Measurements from ENCODE around the gene PRKAR1B. TPM values are rescaled to one million over a fixed set of nuclear protein-coding genes. Genes with fewer than 3 reads are reported as not detected.
A peak's percentile ranks its signal among the peaks of the same experiment; 100 is the strongest.

The PRKAR1B gene
- total RNA-seq, 1 donor from 2014 or later: 39.5 TPM

DNA sequence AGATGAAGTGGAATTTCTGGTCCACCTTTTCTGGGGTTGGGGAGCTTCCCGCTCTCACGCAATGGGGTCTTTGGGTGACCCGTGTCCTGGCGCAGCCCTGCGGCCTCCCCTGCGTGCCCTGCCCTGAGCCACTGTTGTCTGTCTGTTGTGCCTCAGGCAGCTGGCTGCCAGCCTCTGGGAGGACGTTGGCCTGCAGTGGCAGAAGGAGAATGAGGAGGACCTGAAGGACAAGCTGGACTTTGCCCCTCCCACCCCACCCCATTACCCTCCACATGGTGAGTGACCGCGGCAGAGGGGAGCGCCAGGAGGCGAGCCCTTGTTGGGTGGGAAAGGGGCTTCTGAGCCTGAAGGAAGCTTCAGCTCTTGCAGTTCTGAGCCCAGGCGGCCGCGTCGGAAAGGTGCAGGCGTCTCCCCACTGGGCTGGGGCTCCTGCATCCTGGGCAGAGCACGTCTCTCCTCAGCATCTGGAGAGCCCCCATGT lies 14.2 kb upstream of the PRKAR1B start:
- DNase-seq (ENCODE audit: low read depth in 2 of 2): no peak

DNA sequence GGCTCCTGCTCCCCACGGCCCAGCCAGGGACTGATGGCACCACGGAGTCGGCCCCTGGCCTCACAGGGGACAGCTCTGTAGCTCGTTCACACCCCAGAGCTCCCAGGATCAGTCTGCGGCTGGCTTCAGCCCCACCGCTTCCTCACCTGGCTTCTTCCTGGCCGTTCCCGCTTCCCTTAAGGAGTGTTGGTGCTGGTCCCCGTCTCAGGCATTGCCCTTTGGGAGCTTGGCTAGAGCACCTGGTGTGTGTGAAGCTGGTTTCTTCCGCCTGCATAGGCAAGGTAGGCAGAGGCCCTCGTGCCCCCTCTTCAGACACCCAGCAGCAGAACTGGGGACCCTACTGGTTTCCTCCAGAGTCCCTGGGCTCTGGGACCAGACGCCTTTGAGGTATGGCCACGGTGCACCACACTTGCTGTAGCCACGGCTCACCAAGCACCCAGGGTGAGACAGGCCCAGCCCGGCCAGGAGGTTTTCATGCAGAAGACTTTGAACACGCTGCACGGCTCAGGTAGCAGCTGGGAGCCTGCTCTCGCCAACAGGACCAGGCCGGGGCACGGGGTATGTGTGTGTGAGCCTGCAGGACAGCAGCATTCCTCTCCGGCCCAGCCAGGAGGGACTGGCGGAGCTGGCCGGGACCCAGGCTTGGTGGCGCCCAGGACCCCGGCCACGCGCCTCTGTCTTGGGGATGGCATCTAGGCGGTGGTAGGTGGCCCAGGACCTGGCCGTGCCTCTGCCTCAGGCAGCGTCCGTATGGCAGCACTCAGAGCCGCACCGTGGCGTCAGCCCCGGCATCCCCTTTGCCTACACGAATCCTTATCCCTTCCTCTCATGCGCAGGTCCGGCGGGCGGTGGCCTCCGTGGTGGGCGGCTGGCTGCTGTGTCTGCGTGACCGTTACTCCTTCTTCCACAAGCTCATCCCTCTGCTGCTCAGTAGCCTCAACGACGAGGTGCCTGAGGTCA lies 13.2 kb upstream of the PRKAR1B start:
- no peak for DNase-seq (ENCODE audit: low read depth in 2 of 2)

DNA sequence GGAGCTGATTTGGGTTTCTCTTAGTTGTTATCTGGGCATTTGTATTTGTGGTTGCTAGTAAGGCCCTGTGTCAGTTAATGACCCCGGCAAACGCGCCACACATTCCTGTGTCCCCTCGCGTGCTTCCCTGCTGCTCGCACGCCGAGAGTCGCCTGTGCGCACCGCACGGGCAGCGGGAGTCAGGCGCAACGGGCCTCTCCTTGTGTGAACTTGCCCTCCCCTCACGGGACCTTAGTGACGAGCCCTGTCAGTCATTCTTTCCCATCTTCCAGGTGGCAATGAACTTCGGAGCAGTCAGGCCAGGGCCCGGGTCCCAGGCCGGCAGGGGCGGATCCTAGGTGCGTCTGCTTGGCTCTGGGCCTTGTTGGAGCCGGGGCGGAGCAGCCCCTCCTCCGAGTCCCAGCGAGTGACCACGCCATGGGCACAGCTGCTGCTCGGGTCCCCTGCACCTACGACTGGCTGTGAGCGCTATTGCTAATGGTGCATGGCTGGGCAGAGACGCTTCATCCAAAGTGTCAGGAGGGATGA lies 12.4 kb upstream of the PRKAR1B start:
- no peak for DNase-seq (ENCODE audit: low read depth in 2 of 2)

DNA sequence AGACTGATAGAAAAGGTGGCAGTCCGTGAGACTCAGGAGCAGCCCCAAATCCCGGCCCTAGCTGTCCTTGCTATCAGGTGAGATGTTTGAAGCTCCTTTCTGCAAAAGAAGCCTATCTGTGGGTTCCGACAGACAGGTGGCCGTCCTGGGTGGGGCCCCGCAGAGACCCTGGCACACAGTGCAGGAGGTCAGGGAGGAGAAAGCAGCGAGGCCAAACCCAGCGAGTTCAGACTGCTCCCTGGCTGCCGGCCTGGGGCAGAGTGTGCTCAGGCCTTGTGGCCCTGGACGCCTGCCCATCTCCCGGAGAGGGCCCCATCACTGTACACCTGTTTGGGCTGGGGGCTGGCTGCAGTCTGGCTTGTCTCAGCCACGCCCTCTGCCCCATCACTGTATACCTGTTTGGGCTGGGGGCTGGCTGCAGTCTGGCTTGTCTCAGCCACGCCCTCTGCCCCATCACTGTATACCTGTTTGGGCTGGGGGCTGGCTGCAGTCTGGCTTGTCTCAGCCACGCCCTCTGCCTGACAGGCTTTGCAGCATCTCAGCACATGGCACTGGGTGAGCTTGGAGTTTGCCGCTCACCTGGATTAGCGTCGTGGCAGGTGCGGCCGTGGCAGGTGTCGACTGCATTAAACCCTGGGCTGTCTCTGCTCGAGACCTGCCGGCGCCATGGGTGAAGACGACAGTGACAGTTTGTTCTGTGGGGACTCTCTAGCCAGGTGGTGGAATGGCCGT lies 11.8 kb upstream of the PRKAR1B start:
- no peak for DNase-seq (ENCODE audit: low read depth in 2 of 2)

DNA sequence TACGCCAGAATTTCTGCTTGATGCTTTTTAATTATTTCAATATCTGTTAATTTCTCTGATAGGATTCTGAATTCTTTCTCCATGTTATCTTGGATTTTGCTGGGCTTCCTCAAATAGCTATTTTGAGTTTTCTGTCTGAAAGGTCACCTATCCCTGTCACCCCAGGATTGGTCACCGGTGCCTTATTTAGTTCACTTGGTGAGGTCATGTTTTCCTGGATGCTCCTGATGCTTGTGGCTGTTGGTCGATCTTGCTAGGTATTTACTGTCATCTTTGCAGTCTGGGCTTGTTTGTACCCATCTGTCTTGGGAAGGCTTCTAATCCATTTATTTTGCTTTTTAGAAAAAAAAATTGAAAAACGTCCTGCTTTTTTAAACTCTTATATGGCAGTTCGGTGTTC lies 11.2 kb upstream of the PRKAR1B start:
- DNase-seq (ENCODE audit: low read depth in 2 of 2): no peak

DNA sequence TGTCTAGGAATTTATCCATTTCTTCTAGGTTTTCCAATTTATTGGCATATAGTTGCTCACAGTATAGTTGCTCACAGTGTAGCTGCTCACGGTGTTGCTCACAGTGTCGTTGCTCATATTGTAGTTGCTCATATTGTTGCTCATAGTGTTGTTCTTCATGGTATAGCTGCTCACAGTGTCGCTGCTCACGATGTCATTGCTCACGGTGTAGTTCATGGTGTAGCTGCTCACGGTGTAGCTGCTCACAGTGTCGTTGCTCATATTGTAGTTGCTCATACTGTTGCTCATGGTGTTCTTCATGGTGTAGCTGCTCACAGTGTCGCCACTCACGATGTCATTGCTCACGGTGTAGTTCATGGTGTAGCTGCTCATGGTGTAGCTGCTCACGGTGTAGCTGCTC lies 7.7 kb upstream of the PRKAR1B start:
- DNase-seq (ENCODE audit: low read depth in 2 of 2): no peak

DNA sequence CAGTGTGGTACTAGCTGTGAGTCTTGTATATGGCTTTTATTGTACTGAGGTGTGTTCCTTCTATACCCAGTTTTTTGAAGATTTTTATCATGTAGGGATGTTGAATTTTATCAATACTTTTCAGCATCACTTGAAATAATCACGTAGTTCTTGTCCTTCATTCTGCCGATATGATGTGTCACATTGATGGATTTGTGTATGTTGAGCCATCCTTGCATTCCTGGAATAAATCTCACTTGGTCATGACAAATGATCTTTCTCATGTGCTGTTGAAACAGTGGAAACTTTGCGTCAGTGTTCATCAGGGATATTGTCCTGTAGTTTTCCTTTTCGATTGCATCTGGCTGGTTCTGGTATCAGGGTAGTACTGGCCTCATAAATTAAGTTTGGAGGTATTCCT lies 7.1 kb upstream of the PRKAR1B start:
- DNase-seq (ENCODE audit: low read depth in 2 of 2): no peak

DNA sequence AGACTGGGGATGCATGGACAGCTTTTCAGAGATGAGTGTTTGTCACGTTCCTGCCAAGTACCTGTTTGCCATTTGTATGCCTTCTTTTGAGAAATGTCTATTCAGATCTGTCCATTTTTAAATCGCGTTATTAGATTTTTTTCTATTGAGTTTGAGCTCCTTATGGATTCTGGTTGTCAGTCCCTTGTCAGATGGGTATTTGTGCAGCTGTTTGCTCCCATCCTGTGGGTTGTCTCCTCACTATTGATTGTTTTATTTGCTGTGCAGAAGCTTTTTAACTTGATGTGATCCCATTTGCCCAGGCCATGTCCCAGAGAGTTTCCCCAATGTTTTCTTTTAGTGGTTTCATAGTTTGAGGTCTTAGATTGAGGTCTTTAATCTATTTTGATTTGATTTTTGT lies 5.5 kb upstream of the PRKAR1B start:
- DNase-seq (ENCODE audit: low read depth in 2 of 2): no peak

DNA sequence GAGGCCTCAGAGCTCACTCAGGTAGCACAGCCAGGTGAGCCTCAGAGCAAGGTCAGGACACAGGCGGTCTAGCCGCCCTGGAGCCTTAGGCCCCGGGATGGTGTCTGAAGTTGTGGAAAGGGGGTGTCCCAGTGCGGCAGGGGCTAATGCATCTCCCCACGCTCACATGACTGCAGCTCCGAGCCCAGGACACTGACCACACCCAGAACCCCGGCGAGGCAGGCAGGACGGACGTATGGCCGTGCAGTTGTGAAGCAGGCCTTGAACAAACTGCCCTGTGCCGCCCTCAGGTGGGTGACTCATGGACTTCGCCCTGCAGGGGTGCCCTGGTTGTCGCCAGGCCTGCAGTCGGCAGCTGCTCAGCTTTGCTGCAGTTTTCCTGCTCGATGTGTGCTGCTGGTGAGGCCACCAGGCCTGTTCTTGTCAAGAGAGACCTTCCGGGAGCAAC lies 5.0 kb upstream of the PRKAR1B start:
- DNase-seq (ENCODE audit: low read depth in 2 of 2): peak; percentile 74 to 79

DNA sequence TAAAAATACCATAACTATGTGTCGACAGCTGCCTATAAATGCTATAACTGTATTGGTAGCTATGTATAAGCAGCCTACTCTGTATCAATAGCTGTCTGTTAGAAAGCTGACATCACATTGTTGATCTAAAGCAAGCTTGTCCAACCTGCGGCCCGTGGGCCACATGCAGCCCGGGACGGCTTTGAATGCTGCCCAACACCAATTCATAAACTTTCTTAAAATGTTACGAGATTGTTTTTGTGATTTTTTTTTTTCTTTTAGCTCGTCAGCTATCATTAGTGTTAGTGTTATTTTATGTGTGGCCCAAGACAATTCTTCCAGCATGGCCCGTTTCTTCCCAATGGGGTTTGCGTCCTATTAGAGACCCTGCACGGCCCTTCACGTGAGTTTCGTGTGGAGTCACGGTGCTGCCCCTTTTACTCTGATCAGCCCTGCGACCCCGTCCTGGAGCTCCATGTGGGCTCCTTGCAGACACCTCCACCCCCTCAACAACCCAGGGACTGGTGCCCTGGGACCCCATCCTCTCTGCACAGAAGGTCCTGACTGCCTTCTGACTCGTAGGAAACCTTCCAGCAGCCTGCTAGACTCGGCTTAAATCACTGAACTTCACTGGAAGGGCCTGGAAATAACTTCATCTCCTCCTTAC lies 4.5 kb upstream of the PRKAR1B start:
- DNase-seq (ENCODE audit: low read depth in 2 of 2): no peak

DNA sequence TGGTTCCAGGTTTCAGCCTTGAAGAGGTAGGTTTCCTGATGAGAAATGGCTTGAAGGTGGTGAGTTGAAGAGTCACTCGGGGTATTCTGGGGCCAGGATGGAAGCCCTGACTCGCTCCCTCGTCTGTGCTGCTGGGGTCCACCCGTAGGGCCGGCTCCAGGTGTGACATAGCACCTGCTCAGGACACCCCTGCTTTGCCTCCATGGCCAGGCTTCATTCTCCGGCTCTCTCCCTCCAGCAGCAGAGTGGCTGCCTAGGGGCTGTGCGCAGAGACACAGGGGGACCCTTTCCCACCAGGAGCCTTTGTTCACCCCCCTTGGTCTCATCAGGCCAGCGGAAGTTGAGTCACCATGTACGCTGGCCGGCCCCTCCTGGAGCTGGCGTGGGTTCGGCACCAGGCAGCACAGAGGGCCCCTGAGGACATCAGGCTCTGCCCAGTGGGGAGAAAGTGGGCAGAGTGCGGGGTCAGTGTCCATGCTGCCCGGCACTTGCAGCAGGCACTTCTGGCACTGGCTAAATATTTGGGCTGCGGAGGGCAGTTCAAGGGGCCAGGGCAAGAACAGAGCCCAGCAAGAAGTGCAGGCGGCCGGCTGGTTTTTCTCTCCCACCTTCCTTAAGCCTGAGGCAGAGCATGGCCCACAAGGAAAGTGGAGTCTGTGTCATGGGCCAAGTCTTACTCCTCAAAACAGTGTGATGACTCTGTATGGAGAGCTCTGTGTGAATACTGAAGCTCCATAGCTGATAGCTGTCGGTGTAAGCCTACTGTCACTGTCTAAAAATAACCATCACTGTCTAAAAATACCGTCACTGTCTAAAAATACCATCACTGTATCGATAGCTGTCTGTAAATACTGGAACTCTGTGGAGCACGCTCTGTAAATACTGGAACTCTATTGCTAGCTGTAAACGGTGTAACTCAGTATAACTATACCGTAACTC lies 3.7 kb upstream of the PRKAR1B start:
- DNase-seq (ENCODE audit: low read depth in 2 of 2): peak in 1 of 2 donors; percentile 30

DNA sequence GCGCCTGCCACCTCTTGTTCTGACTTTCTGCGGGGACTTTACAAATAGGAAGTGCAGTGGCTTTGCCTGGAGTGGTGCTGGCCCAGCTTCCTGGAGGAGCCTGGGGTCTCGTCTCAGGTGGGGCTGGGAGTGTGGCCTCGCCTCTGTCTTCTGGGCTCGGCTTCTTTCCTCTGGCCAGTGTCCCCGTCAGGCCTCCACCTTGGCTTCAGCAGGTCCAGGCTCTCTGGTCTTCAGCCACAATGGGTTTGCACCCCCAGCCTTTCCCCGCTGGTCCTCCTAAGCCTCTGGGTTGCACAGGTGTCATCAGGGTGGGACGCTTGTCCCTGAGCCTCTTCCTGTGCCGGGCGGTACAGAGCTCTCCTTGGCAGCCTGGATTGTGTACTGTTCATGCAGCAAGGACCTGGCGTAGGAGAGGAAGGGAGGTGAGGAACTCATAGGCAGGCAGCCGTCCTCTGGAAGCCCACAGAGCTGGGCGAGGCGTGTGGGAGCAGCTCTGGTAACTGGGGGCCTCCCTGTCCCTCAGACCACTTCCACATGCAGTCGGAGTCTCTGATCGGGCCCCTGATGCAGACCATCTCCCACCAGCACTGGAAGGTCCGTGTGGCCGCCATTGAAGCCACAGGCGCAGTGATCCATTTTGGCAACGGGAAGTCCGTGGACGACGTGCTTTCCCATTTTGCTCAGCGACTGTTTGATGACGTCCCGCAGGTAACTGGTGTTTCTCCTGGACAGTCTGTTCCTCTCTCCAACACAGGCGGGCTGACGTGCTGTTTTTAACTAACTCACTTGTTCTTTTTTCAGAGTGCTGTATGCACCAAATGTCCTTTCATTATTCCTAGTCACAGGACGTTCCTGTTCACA lies 2.3 kb upstream of the PRKAR1B start:
- no peak for DNase-seq (ENCODE audit: low read depth in 2 of 2)

DNA sequence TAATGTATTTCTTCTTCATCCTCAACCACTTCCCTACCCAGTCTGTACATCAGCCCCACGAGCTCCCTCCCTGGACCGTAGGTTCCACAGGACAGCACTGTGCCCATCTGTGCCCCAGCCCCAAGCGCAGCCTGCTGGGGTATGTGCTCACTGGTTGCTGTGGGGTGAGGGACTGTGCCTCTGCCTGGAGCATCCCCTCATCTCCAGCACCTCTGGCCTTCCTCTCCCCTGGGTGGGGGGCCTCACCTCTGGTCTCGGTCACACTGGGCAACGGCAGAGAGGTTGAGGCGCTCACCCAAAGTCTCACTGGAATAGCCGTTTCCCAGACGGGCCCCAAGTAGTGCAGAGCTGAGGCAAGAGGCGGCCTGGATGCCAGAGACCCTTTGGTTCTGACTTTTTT lies 1.5 kb upstream of the PRKAR1B start:
- no peak for DNase-seq (ENCODE audit: low read depth in 2 of 2)

DNA sequence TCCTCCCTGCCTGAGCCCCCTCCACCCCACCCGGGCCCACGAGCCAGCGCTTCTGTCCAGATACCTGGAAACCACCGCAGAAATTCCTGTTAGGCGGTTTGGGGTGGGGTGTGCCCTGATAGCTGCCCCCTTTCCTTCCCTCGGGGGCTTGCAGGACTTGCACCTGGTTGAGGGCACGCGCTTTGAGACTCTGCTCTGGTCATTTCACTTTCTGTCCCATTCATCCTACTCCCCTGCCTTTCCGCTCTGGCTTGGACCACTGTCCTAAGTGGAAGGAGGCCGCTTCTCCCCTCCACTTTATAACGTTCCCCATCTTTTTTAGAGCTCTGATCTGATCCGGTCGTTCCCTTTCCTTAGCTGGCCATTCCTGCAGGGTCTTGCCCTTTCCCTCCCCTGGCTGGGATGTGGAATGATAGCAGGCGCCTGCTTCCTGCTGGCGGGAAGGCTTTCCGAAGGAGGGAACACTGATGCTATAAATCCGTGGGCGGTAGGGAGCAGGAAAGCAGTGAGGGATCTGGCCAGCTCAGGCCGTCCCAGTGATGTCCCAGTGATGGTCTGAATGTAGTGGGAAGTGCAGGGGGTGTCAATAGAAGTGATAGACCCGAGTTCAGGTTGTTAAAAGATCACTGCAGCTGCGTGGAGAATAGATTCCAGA lies 852 bp upstream of the PRKAR1B start:
- peak in 1 of 2 donors; percentile 37 for DNase-seq (ENCODE audit: low read depth in 2 of 2)

DNA sequence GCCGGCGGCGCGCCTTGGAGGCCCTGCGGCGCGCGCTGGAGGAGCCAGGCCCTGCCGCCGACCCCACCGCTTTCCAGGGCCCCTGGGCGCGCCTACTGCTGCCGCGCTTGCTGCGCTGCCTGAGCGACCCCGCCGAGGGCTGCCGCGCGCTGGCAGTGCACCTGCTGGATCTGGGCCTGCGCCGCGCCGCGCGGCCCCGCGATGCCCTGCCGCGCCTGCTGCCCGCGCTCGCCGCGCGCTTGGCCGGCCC lies 302 bp downstream of the PRKAR1B start:
- DNase-seq (ENCODE audit: low read depth in 2 of 2): peak in 1 of 2 donors; percentile 37

DNA sequence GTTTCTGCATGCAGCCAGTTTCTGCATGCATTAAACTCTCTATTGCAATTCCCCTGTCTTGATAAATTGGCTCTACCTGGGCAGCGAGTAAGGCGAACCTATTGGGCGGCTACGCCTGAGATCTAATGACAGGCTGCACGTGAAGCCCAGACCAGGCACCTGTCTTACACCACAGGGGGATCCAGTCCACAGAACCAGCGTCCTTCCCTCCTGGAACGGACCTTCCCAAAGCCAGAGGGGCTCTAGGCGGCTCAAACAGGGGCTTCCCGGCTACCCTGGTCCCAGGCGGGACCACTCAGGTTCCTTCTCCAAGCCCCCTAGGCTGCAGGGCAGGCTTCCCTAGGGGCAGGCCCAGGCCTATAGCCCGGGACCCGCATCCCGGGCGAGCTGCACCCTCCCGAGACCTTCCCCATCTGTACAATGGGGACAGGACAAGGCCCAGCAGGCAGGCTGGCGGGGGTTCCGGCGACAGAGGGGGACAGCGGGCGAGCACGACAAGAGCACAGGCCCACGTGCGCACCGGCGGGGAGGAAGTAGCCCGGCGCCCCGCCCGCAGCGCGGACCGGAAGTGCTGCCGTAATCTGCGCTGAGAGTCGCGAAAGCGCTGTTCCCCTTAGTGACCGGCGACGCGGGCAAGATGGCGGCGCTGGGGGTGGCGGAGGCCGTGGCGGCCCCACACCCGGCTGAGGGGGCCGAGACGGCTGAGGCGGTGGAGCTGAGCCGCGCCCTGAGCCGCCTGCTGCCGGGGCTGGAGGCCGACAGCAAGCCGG lies 812 bp downstream of the PRKAR1B start, which contains the start of gene DNAAF5:
DNAAF5 (plus strand) TSS at position 616 of the 770 bp plus-strand sequence; CDS start at position 638, 22 bp downstream.
- peak; percentile 76 to 86 for DNase-seq (ENCODE audit: low read depth in 2 of 2)

DNA sequence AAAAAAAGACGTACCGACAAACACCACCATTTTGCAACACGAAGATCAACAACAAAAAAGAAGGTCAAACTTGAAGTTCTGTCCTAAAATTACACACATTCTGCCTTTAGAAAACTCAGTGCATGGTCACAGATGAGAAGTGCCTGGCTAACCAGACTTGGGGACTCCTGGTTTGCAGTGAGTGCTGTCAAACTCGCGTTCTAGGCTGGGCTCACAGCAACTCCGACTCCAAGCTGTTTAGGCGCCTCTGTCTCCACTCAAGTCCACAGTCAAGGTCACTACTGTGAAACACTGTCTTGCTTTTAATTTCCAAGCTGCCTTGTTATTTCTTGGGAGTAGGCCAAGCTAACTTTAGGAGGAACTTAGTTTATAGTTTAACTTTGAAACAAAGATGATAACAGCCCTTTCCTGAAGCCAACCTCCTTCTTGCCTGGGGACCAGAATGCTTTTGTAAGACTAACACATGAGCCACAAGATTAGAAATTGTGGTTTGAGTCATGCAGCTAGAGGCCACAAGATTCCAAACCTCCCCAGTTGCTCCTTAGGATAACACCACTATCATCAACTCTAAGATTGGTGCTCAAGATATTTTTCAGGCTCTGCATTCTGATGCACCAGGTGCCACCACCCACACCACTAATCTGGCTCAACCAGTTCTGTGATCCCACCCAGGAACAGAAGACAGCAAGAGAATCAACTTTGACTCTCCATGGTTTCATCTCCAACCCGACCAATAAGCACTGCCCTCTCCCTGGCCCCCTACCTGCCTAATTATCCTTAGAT lies 1.7 kb downstream of the PRKAR1B start:
- DNase-seq (ENCODE audit: low read depth in 2 of 2): no peak

DNA sequence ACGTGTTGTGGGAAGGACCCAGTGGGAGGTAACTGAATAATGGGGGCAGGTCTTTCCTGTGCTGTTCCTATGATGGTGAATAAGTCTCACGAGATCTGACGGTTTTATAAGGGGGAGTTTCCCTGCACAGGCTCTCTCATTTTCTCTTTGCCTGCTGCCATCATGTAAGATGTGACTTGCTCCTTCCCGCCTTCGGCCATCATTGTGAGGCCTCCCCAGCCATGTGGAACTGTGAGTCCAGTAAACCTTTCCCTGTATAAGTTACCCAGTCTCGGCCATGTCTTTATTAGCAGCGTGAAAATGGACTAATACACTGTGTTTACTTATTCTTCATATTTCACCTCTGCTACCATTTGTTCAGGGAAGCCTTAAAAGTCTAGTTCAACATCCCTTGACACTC lies 2.8 kb downstream of the PRKAR1B start:
- DNase-seq (ENCODE audit: low read depth in 2 of 2): no peak

All from dermis microvascular lymphatic vessel endothelial cell (primary cell).